GM19467 (cell line): ENCODE results near the gene GRAMD2A.

Experiments
- ATAC-seq: cut with Tn5 transposase; IDR thresholded peaks from one replicate; pipeline ENCODE4 v1.9.1; 2021; ENCODE audit warnings: mild to moderate bottlenecking, moderate library complexity; ENCODE audit not compliant: unreplicated experiment

Gene GRAMD2A

DNA sequence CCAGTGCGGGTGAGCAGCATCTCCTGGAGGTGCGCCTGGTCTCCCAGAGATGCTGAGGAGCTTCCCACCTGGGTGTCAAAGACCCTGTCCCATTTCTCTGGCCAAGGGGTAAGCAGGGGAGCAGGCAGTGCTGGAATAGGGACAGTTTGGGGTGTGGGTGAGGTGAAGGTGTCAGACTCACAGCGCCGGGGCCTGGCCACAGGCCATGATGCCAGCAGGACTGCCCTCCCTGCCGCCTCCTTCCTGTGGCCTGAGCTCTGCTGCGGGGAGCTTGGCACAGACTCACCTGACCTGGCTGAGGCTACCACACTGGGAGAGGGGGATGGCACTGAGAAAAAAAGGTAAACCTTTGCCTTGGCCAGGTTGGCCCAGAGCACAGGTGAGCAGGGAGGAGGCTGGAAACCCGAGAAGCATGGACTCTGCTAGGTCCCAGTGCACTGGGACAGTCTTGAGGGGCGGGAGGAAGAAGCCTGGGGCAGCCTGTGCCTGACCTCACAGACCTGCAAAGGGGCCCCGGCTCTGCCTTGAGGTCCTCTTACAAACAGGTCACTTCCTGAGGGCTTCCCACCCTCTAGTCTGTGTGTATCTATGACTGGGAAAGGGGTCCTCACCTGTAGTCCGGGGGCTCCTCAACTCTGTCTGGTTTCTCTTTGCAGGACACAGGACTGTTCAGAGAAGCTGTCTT is 28.2 kb downstream of the GRAMD2A start:
- no peak for ATAC-seq

- no peak for ATAC-seq
Measured at GRCh38 chr15:72168808-72169190, 28.8 kb downstream of the GRAMD2A start.

DNA sequence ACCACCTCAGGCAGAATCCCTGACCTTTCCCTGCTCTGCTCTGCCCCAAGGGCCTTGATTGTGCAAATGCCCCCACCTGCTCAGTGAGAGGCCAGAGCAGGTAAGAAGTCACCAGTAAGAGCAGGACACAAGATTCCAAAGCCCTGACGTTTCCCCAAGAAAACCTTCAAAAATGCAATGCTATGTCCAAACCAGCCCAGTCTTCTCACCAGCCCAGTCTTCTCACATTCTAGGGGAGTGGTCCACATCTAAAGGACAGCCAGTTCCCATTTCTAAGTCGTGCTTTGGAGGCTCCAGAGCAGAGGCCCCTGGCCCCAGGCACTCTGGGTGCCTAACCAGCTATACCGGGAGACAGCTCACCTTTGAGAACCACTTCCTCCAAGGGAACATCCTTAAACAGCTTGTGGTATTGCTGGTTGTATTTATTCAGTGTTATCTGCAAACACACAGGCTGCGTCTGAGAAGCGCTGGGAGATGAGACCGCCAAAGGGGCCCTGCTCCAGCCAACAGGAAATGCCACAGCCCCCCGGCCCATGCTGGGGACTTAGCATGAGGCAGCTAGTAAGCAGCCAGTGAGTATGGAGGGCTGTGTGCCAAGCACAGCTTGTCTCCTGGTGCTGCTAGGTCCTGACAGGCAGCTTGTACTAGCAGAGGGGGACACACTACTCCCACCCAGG is 29.3 kb downstream of the GRAMD2A start:
- no peak for ATAC-seq

DNA sequence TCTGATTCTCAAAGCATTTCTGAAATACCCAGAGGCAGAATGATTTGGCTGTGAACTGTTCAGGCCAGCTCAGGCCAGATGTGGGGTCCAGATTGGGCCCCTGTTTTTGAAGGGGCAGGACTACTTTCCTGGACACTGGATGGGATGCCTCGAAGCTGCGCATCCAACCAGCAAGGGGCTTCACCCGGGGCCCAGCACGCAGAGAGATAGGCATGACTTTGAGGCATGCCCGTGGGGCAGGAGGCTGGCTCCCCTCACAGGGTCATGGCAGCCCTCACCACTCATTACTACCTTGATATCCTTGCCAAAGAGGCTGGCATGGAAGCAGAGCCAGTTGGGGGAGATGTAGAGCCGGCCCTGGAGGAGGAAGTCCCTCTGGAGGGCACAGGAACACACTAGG is 30.1 kb downstream of the GRAMD2A start:
- no peak for ATAC-seq

GRCh38 chr15:72166716-72167417 is 30.7 kb downstream of the GRAMD2A start:
- ATAC-seq = no peak

GRCh38 chr15:72163719-72164118 is 33.9 kb downstream of the GRAMD2A start:
- no peak for ATAC-seq

DNA sequence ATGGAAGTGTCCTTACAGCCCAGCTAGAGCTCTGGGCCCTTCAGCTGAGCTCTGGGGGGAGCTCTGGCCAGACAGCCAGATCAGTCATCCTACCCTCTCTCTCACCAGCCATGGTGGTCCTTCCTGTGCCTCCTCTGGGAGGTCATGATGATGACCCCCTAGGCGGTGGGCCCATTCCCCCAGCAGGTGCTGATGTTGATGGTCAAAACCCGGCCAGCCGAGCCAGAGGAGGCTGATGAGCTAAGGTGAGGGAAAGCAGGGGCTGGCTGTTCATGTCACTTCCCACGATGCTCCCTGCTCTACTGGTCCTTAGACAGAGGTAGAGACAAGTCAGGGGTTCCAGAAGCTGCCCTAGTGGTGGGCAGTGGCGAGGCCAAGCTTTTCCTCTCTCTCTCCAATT is 35.0 kb downstream of the GRAMD2A start:
- ATAC-seq = no peak

DNA sequence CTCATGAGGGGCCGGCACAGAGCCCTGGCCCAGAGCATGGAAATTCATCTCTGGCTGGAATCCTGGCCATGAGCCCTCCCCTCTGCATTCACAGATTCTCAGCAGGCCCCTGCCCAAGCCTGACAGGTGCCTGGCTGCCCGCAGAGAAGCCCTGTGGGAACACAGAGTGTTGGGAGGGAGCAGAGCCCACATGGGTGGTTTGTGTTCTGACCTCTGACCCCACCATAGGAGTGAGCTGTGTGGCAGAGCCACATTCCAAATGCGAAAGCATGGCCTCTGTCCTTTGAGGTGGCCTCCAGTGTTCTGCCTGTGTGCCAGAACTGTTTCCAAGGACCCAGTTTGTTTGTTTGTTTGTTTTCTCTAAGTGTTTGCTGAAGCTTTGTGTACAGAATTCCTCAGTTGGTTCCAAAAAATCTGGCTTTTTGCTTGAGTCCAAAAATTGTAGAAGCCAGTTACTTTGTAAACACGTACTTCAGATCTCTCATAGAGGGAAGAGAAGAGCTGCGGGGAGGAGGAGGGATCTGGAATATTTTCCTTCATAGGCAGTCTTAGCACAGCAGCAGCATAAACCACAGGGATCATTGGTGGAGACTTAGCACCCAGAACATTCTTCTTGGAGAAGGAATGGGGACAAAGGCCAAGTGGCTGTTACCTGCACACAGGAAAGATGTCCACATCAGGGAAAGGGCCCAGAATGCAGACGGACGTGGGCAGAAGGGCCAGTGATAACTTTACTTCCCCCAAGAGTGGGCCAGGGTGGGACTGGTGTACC is 36.0 kb downstream of the GRAMD2A start:
- no peak for ATAC-seq

DNA sequence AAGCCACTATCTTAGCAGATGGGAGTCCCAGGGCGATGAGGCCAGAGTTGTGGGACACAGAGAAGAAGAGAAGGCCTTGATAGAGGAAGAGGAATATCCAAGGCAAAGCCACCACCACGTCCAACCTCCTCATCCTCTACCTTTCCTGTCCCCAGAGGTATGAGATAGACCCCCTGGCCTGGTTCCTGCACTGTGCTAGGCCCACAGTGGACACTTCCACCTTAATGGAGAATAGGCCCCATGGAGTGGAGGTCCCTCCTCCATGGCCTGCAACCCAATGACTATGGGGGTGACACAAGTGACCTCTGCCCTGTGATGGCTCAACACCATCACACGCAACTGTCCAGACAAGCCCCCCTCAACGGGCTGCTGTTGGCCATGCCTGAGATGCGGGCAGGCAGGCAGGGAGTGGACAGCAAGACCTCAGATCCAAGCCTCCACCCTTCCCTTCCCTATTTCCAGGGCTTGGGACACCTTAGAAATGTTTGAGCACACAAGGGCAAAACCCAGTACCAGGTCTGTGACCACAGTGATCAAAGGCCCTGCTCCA is 36.8 kb downstream of the GRAMD2A start:
- ATAC-seq = no peak

- ATAC-seq = no peak
Measured at GRCh38 chr15:72156928-72157327, 40.7 kb downstream of the GRAMD2A start.

- peak; percentile 75 for ATAC-seq
Measured at GRCh38 chr15:72155635-72156616, 41.7 kb downstream of the GRAMD2A start.

- no peak for ATAC-seq
Measured at GRCh38 chr15:72155003-72155621, 42.5 kb downstream of the GRAMD2A start.

DNA sequence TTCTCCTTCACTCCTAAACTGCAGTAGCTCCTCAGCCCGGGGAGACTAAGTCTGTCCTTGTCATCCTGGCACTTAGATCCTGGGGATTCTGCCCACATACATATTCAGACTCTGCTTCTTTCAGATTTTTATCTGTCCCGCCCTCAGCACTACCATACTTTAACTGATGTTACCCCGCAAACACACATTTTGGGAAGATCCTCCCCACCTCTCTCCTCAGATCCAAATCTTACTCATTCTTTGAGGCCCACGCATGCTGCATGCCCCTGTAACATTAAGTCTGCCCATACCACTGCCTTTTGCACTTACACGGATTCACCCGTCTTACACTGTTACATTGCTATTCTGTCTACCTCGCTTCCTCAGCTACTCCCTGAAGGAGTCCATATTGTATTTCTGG is 43.3 kb downstream of the GRAMD2A start:
- ATAC-seq = no peak

DNA sequence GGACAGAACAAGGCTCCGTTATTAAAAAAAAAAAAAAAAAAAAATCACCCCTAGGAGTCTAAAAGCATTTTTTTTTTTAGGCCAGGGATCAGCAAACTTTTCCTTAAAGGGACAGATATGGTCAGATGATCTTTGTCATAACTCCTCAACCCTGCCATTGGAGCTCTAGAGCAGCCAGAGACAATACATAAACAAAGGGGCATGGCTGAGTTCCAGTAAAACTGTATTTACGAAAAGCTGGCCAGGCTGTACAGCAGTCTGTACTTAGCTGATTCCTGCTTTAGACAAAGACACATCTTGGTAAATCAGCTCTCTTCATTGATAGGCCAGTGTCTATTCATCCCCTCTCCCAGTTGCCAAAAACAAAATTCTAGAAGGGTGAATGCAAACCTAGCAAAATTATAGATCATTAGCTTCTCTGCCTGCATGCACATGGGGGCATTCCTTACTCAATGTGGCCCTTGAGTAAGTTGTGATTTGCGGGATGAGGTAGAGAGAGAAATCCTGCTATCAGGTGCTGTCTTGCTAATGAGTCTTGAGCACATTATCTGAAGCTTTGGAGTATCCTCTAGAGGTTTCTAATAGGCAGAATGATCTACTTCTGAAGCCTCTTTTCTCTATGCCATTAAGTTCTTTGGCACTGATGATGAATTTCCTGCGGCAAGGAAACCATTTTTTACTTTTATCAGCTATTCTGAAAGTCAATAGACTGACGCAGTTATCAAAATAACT is 44.2 kb downstream of the GRAMD2A start:
- ATAC-seq = no peak

DNA sequence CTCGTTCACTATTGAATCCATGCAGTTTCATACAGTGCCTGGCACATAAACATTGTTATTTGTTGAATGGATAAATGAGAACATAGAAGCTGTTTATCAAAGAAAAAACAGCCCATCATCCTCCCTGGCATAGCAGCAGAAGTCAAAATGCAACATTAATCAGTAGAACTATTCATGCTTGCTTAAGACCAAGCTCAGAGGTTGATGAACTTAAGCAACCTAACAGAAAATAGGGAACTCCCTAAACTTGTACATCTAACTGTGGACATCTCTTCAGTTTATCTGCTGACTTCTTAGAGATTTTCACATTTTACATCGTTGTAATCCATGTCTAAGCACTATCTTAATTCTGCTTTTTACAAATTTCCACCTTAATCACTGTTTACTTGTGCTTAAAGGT is 50.2 kb downstream of the GRAMD2A start:
- no peak for ATAC-seq

DNA sequence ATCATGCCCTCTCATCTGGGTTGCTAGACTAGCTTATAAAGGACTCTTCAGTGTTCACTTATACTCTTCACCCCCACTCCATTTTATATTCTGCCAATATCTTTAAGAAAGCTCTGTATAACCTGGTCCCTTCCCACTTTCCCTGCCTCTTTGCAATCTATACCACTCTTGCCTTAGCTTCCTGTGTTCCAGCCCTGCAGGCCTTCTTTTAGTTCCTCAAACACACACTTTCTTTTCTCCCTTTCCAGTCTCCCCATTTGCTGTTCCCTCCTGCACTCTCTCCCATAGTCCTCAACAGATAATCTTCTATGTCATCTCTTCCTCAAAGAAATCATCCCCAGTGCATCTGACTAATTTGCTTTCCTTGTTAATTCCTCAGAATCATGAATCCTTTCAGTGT is 50.7 kb downstream of the GRAMD2A start:
- no peak for ATAC-seq

- no peak for ATAC-seq
Measured at GRCh38 chr15:72146221-72146620, 51.4 kb downstream of the GRAMD2A start.

- ATAC-seq = peak; percentile 97
Measured at GRCh38 chr15:72141171-72142084, 56.2 kb downstream of the GRAMD2A start.
